BJ (cell line): ENCODE data around the gene TBR1. TPM values are rescaled to one million over a fixed set of nuclear protein-coding genes. Genes with fewer than 3 reads are reported as not detected.

Experiments used
- CTCF ChIA-PET: fragments of 350-600 bp; formaldehyde crosslinking; extraction: SDS; loops from one replicate; lab custom pipeline; 2021; ENCODE audit warnings: antibody characterized with exemption, inconsistent platforms; lab: Yijun Ruan, JAX
- POLR2A ChIA-PET: fragments of 300-600 bp; sonication (Branson Sonifier 250); formaldehyde crosslinking; extraction: SDS; loops from one replicate; lab custom pipeline; 2021; ENCODE audit warnings: antibody characterized with exemption; lab: Charles Lee
- DNase-seq: peaks from one replicate; pipeline ENCODE4 v3.0.0-alpha.2; 2011; ENCODE audit warnings: low read depth
- H3K27me3 ChIP-seq: 2 replicates; pipeline ENCODE4 v1.6.0; 2011; ENCODE audit warnings: low read length; ENCODE audit not compliant: control insufficient read depth, insufficient read depth
- H3K36me3 ChIP-seq: 2 replicates; pipeline ENCODE4 v1.5.1; 2011; ENCODE audit warnings: low read length; ENCODE audit not compliant: control insufficient read depth, insufficient read depth
- H3K4me3 ChIP-seq: 2 replicates; pipeline ENCODE4 v1.5.1; 2011; ENCODE audit warnings: low read depth, mild to moderate bottlenecking, control low read depth, low read length
- polyA plus RNA-seq: library from polyadenylated mRNA; depleted of rRNA; stranded (reverse); fragments of >200 nt; gene quantifications from 2 replicates; pipeline ENCODE4 v1.2.3, GENCODE V29; 2011
- TF ChIP-seq, protein P1 (sequence below): IDR thresholded peaks from 2 replicates; pipeline ENCODE4 v1.5.1; 2011; ENCODE audit warnings: low read depth, mild to moderate bottlenecking, control low read depth, inconsistent platforms, low read length, moderate library complexity; ENCODE audit not compliant: insufficient read depth

Gene TBR1
- polyA plus RNA-seq, 1 experiment, result not detected

GRCh38 chr2:161373942-161374341 is 42.2 kb upstream of the TBR1 start:
- ChIA-PET CTCF (no interaction called here), POLR2A (no interaction called here)
- TF ChIP-seq, protein P1, sequence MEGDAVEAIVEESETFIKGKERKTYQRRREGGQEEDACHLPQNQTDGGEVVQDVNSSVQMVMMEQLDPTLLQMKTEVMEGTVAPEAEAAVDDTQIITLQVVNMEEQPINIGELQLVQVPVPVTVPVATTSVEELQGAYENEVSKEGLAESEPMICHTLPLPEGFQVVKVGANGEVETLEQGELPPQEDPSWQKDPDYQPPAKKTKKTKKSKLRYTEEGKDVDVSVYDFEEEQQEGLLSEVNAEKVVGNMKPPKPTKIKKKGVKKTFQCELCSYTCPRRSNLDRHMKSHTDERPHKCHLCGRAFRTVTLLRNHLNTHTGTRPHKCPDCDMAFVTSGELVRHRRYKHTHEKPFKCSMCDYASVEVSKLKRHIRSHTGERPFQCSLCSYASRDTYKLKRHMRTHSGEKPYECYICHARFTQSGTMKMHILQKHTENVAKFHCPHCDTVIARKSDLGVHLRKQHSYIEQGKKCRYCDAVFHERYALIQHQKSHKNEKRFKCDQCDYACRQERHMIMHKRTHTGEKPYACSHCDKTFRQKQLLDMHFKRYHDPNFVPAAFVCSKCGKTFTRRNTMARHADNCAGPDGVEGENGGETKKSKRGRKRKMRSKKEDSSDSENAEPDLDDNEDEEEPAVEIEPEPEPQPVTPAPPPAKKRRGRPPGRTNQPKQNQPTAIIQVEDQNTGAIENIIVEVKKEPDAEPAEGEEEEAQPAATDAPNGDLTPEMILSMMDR, result no peak
- peak; percentile 21 for DNase-seq
- H3K4me3 ChIP-seq, result no peak overlapping the region
- H3K27me3 ChIP-seq, result no peaks in the 10 kb centered on the region
- peaks cover 1% of the 10 kb centered on the region; the same call in 1 of the 2 replicates for H3K36me3 ChIP-seq

GRCh38 chr2:161374446-161374845 is 41.7 kb upstream of the TBR1 start:
- Histone ChIP-seq H3K36me3 (peaks cover 1% of the 10 kb centered on the region; the same call in 1 of the 2 replicates), H3K4me3 (no peak overlapping the region), H3K27me3 (no peaks in the 10 kb centered on the region)
- POLR2A ChIA-PET, result no interaction called here
- DNase-seq, result no peak
- CTCF ChIA-PET, result no interaction called here
- TF ChIP-seq, protein P1, result no peak

GRCh38 chr2:161379740-161380139 is 36.4 kb upstream of the TBR1 start:
- TF ChIP-seq, protein P1, result no peak
- POLR2A ChIA-PET, result no interaction called here
- CTCF ChIA-PET, result interaction anchor here (1.4 kb wide), 1 partner anchor 14 kb away, joined by 3 read pairs; no protein-coding TSS in a partner anchor
- DNase-seq, result no peak
- no peak overlapping the region for H3K4me3 ChIP-seq
- no peaks in the 10 kb centered on the region for H3K27me3 ChIP-seq
- no peaks in the 10 kb centered on the region for H3K36me3 ChIP-seq

DNA sequence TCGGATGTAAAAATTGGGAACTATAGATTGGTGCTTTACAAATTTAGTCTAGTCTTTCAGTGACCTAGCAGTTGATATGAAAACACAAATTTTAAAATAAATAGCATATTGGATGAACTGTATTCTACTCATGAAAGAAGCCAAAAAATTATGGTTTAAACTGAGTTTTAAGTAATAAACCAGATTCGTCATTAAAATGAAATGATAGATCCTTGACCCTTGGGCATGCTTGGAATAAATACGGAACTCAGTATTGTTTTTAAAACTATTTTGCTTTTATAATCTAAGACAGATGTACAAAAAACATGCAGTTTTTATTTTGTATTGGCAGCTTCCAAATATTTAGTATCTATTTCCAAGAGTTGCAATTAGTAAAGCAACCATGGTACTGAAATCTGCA is 34.6 kb upstream of the TBR1 start:
- Histone ChIP-seq H3K27me3 (no peaks in the 10 kb centered on the region), H3K36me3 (no peaks in the 10 kb centered on the region), H3K4me3 (no peak overlapping the region)
- DNase-seq, result no peak
- TF ChIP-seq, protein P1, result no peak
- CTCF ChIA-PET, result interaction anchor here (0.6 kb wide), 1 partner anchor 10 kb away, joined by 3 read pairs; no protein-coding TSS in a partner anchor
- POLR2A ChIA-PET, result no interaction called here

DNA sequence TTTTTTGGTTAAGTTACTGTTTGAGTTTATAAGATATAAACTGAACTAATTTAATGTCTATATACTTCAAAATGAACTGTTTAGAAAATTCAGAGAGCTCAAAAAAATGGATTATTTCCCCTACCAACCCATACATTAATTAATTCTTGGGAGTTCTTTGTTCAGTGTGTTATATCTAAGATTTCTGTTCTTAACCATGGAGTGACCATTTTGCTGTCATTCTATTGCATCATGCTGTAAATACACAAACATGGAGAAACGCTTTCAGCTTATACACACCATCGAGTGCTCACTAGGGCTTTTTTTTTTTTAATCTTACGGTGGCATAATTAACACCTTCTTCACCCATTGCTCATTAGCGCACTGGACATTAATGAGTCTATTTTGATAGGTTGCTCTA is 33.4 kb upstream of the TBR1 start:
- H3K27me3 ChIP-seq, result no peaks in the 10 kb centered on the region
- H3K36me3 ChIP-seq, result no peaks in the 10 kb centered on the region
- TF ChIP-seq, protein P1, result no peak
- DNase-seq, result no peak
- POLR2A ChIA-PET, result no interaction called here
- H3K4me3 ChIP-seq, result no peak overlapping the region
- CTCF ChIA-PET, result no interaction called here
